HG02840 (cell line): ENCODE results near the gene CRYAA.
"Not testable (repeated sequence)": the region's sequence is repeated elsewhere in the genome, so short reads cannot be mapped to it uniquely, and the experiment has no call there.

Experiments
- ATAC-seq: cut with Tn5 transposase; IDR thresholded peaks from one replicate; pipeline ENCODE4 v1.9.1; 2021; ENCODE audit warnings: mild to moderate bottlenecking, moderate library complexity, moderate number of reproducible peaks; ENCODE audit not compliant: unreplicated experiment, low FRiP score

The CRYAA gene

GRCh38 chr21:43176621-43177020 lies 7.8 kb downstream of the CRYAA start:
- not testable (repeated sequence) for ATAC-seq

- not testable (repeated sequence) for ATAC-seq
These were observed 8.5 kb downstream of the CRYAA start for GRCh38 chr21:43177043-43177906.

GRCh38 chr21:43178175-43178826 lies 9.5 kb downstream of the CRYAA start:
- not testable (repeated sequence) for ATAC-seq

- not testable (repeated sequence) for ATAC-seq
These were observed 12.2 kb downstream of the CRYAA start for GRCh38 chr21:43181033-43181432.

- ATAC-seq: not testable (repeated sequence)
These were observed 18.5 kb downstream of the CRYAA start for GRCh38 chr21:43187268-43187667.

- ATAC-seq: no peak
These were observed 18.9 kb downstream of the CRYAA start for GRCh38 chr21:43187715-43188114.

- ATAC-seq: no peak
These were observed 19.4 kb downstream of the CRYAA start for GRCh38 chr21:43188181-43188580.

- ATAC-seq: no peak
These were observed 19.9 kb downstream of the CRYAA start for GRCh38 chr21:43188592-43189210.

GRCh38 chr21:43189936-43190335 lies 21.1 kb downstream of the CRYAA start:
- ATAC-seq: no peak

GRCh38 chr21:43190544-43190943 lies 21.7 kb downstream of the CRYAA start:
- no peak for ATAC-seq

- no peak for ATAC-seq
These were observed 22.1 kb downstream of the CRYAA start for GRCh38 chr21:43190951-43191350.

- ATAC-seq: no peak
These were observed 22.7 kb downstream of the CRYAA start for GRCh38 chr21:43191521-43191920.

- ATAC-seq: no peak
These were observed 23.2 kb downstream of the CRYAA start for GRCh38 chr21:43191971-43192370.

GRCh38 chr21:43192501-43193081 lies 23.8 kb downstream of the CRYAA start:
- ATAC-seq: no peak

GRCh38 chr21:43193088-43193650 lies 24.4 kb downstream of the CRYAA start:
- no peak for ATAC-seq

GRCh38 chr21:43193651-43194302 lies 25.0 kb downstream of the CRYAA start:
- ATAC-seq: no peak

GRCh38 chr21:43194303-43195120 lies 25.7 kb downstream of the CRYAA start:
- ATAC-seq: no peak

- no peak for ATAC-seq
These were observed 26.6 kb downstream of the CRYAA start for GRCh38 chr21:43195121-43196021.
